Esophagus muscularis mucosa (tissue), 3 donors: Measurements from ENCODE around the gene ZNF362.
A peak's percentile ranks its signal among the peaks of the same experiment; 100 is the strongest.

Source experiments
- CTCF ChIP-seq, 3 experiments: fragments of 200-600 bp in 2 of 3; fragments of 450-650 bp in 1 of 3; sonication (generic) in 2 of 3; IDR thresholded peaks; one replicate each; pipeline ENCODE4 v1.5.1; 2017 to 2019; ENCODE audit warnings: antibody characterized with exemption in 3 of 3, mild to moderate bottlenecking in 2 of 3, moderate library complexity in 1 of 3
- POLR2A ChIP-seq: fragments of 450-650 bp; IDR thresholded peaks from one replicate; pipeline ENCODE4 v1.6.1; 2017; ENCODE audit warnings: antibody characterized with exemption, moderate library complexity, mild to moderate bottlenecking, low read depth
- POLR2AphosphoS5 ChIP-seq, 2 donors: sonication (generic); formaldehyde crosslinking; IDR thresholded peaks; one replicate each; pipeline ENCODE4 v1.6.1; 2017; ENCODE audit warnings: antibody characterized with exemption in 2 of 2

- no peak for TF ChIP-seq POLR2A
- TF ChIP-seq CTCF (IDR thresholded peaks at IDR 0.05) = no peak
- TF ChIP-seq POLR2AphosphoS5 (IDR thresholded peaks at IDR 0.05) = peak in 1 of 2 donors; percentile 22
Measured at GRCh38 chr1:33349081-33349759, 92.9 kb downstream of the ZNF362 start.
